Hepatocyte (in vitro differentiated cells): ENCODE measurements around the gene ZMIZ1.

Experiments used
- CTCF ChIP-seq: fragments of 200-600 bp; sonication (generic); IDR thresholded peaks from 2 replicates; pipeline ENCODE4 v1.5.1; 2016; ENCODE audit warnings: antibody characterized with exemption, mild to moderate bottlenecking; ENCODE audit not compliant: poor library complexity
- EZH2phosphoT487 ChIP-seq: fragments of 200-600 bp; sonication (generic); IDR thresholded peaks from one replicate; pipeline ENCODE4 v1.6.1; 2018; ENCODE audit warnings: antibody characterized with exemption, mild to moderate bottlenecking, low read depth, moderate library complexity; ENCODE audit not compliant: unreplicated experiment, severe bottlenecking

- no peak for TF ChIP-seq CTCF
- TF ChIP-seq EZH2phosphoT487, result no peak
Observed at GRCh38 chr10:79176052-79176501, 107.3 kb downstream of the ZMIZ1 start.
